Progenitor cell of endocrine pancreas (in vitro differentiated cells): ENCODE results near the gene C1R. TPM values are rescaled to one million over a fixed set of nuclear protein-coding genes. Genes with fewer than 3 reads are reported as not detected.

Experiments
- DNase-seq: peaks from one replicate; pipeline ENCODE4 v3.0.0; 2021; ENCODE audit warnings: low spot score; ENCODE audit not compliant: unreplicated experiment
- H3K27ac Mint-ChIP-seq: 2 replicates; pipeline ENCODE4 v1.8.0; 2021; ENCODE audit warnings: mild to moderate bottlenecking, moderate library complexity, mixed read lengths
- H3K27me3 Mint-ChIP-seq: 2 replicates; pipeline ENCODE4 v1.8.0; 2021; ENCODE audit warnings: mixed read lengths
- H3K36me3 Mint-ChIP-seq: 2 replicates; pipeline ENCODE4 v1.8.0; 2022; ENCODE audit warnings: mixed read lengths; ENCODE audit not compliant: insufficient read depth
- H3K4me1 Mint-ChIP-seq: 2 replicates; pipeline ENCODE4 v1.8.0; 2021; ENCODE audit warnings: low read depth, mixed read lengths
- H3K4me3 Mint-ChIP-seq: 2 replicates; pipeline ENCODE4 v1.8.0; 2021; ENCODE audit warnings: low read depth, mild to moderate bottlenecking, moderate library complexity, mixed read lengths
- H3K9me3 Mint-ChIP-seq: 2 replicates; pipeline ENCODE4 v1.8.0; 2021; ENCODE audit warnings: low read depth, mixed read lengths
- long read RNA-seq: library from polyadenylated mRNA; unstranded; transcript quantifications from one replicate; pipeline ENCODE4 v2.0.0, GENCODE V29; 2020
- total RNA-seq: library from RNA; stranded (reverse); gene quantifications from 2 replicates; pipeline ENCODE4 v1.2.1, GENCODE V29; 2021
- TF ChIP-seq, protein P1 (sequence below): fragments of 200-600 bp; sonication (generic); IDR thresholded peaks from one replicate; pipeline ENCODE4 v1.5.0; 2021; ENCODE audit warnings: antibody characterized with exemption, mild to moderate bottlenecking; ENCODE audit not compliant: unreplicated experiment

Gene C1R
- total RNA-seq: 10.2 and 10.3 TPM in 2 replicates
- long read RNA-seq, transcript C1R-215 (11 exons, 2,508 nt): major isoform, 66 of 75 reads
- long read RNA-seq, partial matches to known transcripts: 7 of 75 reads
- long read RNA-seq, other reads (novel, unspliced or antisense): 2 of 75 reads

DNA sequence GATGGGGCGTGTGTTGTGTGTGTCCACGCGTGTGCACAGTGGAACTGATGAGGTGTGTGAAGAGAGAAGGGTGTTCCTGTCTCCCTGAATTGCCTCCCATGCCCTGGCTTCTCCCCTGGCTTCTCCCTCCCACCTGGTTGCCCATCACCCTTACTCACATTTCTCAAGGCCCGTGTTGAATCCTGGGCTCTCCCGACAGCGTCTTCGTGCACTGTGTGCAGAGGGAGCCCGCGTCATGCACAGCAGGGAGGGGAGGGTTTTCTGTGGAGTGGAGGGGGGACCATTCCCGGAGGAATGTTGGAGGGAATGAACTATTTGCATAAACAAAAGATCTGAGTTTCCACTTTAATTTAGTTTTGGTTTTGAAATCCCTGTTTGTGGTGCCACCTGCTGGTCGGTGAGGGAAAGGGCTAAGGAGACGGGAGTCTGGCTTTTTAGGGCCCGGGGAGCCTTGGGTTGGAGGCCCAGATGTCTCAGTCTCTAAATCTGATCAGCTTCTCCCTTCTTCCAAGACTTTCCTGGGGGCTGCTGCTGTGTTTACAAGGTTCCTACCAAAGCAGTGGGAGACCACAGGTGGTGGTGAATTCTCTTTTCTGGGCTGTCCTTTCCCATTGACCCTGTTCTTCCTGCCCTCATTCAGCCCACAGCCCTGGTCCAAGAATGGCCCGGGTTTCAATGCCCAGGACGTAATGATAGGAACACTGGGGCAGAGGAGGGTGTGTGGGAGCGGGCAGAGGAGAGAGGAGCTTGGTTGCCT lies at the start of gene C1R:
Gene C1R, minus strand, starts transcription at position 217 of the 757 bp plus-strand sequence. Its CDS starts 57 bp downstream, at position 160.
- DNase-seq: peak; percentile 67
- Mint-ChIP-seq H3K4me1 (peaks cover 4% of the 10 kb centered on the region), H3K27ac (peak within 1 kb of the TSS; percentile 83), H3K27me3 (peaks cover 33% of the 10 kb centered on the region), H3K9me3 (no peaks in the 10 kb centered on the region), H3K36me3 (no peaks in the 10 kb centered on the region), H3K4me3 (peak within 1 kb of the TSS; percentile 75)
- TF ChIP-seq, protein P1, sequence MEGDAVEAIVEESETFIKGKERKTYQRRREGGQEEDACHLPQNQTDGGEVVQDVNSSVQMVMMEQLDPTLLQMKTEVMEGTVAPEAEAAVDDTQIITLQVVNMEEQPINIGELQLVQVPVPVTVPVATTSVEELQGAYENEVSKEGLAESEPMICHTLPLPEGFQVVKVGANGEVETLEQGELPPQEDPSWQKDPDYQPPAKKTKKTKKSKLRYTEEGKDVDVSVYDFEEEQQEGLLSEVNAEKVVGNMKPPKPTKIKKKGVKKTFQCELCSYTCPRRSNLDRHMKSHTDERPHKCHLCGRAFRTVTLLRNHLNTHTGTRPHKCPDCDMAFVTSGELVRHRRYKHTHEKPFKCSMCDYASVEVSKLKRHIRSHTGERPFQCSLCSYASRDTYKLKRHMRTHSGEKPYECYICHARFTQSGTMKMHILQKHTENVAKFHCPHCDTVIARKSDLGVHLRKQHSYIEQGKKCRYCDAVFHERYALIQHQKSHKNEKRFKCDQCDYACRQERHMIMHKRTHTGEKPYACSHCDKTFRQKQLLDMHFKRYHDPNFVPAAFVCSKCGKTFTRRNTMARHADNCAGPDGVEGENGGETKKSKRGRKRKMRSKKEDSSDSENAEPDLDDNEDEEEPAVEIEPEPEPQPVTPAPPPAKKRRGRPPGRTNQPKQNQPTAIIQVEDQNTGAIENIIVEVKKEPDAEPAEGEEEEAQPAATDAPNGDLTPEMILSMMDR: peak; percentile 100

DNA sequence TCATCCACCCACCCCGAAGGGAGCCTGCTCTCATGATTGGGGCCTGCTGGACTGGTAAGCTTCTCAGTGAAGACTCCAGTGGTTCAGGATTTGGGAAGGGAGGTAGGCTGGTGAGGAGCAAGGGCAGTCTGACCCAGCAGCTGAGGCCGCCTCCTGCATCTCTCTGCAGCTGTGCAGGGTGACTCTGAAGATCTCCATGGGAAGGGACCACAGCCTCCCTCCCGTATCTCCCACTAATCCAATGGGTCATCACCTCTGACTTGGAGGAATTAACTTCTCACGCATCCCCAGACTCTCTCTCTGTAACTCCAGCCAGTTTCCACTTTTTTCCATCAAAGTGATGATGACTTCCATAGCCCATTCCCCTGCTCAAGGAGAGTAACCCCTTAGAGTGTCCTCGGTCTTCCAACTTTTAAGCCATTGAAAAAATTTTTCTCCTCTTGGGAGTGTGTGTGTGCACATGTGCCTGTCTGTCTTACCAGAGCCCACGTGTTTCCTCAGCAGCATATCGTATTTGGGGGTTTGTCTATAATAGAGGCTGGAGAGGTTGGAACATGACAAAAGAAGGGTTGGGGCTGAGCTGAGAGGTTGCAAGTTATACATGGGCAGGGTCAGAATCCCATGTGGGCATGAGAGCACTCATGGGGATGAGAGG lies 49.2 kb upstream of the C1R start:
- H3K27me3 Mint-ChIP-seq: no peaks in the 10 kb centered on the region
- no peak overlapping the region for H3K4me3 Mint-ChIP-seq
- DNase-seq: no peak
- no peaks in the 10 kb centered on the region for H3K4me1 Mint-ChIP-seq
- peaks cover 52% of the 10 kb centered on the region for H3K36me3 Mint-ChIP-seq
- no peak overlapping the region for H3K27ac Mint-ChIP-seq
- TF ChIP-seq, protein P1: no peak
- H3K9me3 Mint-ChIP-seq: no peaks in the 10 kb centered on the region

DNA sequence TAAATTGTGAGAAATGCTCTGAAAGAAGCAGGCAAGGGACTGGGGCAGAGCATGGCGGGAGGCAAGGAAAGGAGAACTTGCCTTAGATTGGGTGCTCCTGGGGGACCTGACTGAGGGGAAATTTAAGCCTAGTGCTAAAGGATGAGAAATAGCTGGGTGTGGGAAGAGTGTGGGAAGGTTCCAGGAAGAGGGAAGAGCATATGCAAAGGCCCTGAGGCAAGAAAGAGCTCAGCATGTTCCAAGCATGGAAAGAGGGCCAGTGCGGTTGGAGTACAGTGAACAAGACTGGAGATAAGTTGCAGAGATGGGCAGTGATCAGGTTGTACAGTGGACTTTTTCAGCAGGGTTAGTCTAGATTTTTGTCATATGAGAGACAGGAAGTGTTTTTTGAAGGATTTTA lies 47.0 kb upstream of the C1R start:
- Mint-ChIP-seq H3K36me3 (peaks cover 52% of the 10 kb centered on the region), H3K27ac (no peak overlapping the region), H3K4me3 (no peak overlapping the region), H3K9me3 (no peaks in the 10 kb centered on the region), H3K27me3 (no peaks in the 10 kb centered on the region), H3K4me1 (no peaks in the 10 kb centered on the region)
- TF ChIP-seq, protein P1: no peak
- DNase-seq: no peak

DNA sequence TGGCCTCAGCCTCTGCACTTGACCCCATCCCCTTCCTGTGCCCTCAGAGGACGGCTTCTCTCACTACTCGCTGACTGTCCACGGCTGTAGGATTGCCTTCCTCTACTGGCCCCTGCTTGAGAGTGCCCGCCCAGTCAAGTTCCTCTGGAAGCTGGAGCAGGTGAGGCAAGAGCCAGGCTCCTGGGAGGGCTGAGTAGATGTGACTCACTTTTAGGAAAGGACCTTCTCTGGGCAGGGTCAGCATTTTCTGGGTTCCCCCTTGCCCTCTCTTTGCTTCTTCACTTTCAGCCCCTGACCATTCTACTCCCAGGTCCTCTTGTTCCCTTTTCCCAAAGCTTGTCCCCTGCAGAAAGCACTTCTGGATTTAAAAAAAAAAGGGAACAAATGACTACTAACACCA lies 45.7 kb upstream of the C1R start:
- no peaks in the 10 kb centered on the region for H3K9me3 Mint-ChIP-seq
- TF ChIP-seq, protein P1: no peak
- no peak overlapping the region for H3K4me3 Mint-ChIP-seq
- H3K4me1 Mint-ChIP-seq: peaks cover 1% of the 10 kb centered on the region
- H3K27me3 Mint-ChIP-seq: no peaks in the 10 kb centered on the region
- H3K27ac Mint-ChIP-seq: no peak overlapping the region
- peaks cover 53% of the 10 kb centered on the region for H3K36me3 Mint-ChIP-seq
- DNase-seq: no peak

DNA sequence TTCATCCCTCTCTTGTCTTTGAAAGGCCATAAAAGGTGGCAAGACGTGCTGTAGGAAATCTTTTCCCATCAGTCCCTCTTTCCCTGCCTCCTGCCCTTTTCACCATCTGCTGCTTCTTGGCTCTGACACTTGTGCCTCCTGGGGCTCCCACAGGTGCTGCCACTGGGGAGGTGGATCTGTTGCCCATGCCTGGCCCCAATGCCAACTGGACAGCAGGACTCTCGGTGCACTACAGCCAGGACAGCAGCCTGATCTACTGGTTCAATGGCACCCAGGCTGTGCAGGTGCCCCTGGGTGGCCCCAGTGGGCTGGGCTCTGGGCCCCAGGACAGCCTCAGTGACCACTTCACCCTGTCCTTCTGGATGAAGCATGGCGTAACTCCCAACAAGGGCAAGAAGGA lies 44.4 kb upstream of the C1R start:
- Mint-ChIP-seq H3K27ac (no peak overlapping the region), H3K27me3 (no peaks in the 10 kb centered on the region), H3K9me3 (no peaks in the 10 kb centered on the region), H3K36me3 (peaks cover 43% of the 10 kb centered on the region), H3K4me3 (no peak overlapping the region), H3K4me1 (peaks cover 13% of the 10 kb centered on the region)
- TF ChIP-seq, protein P1: no peak
- DNase-seq: no peak
